Measurements from ENCODE around the gene RGS19.
"Not testable (repeated sequence)": the region's sequence is repeated elsewhere in the genome, so short reads cannot be mapped to it uniquely, and the experiment has no call there.

RGS19 gene

DNA sequence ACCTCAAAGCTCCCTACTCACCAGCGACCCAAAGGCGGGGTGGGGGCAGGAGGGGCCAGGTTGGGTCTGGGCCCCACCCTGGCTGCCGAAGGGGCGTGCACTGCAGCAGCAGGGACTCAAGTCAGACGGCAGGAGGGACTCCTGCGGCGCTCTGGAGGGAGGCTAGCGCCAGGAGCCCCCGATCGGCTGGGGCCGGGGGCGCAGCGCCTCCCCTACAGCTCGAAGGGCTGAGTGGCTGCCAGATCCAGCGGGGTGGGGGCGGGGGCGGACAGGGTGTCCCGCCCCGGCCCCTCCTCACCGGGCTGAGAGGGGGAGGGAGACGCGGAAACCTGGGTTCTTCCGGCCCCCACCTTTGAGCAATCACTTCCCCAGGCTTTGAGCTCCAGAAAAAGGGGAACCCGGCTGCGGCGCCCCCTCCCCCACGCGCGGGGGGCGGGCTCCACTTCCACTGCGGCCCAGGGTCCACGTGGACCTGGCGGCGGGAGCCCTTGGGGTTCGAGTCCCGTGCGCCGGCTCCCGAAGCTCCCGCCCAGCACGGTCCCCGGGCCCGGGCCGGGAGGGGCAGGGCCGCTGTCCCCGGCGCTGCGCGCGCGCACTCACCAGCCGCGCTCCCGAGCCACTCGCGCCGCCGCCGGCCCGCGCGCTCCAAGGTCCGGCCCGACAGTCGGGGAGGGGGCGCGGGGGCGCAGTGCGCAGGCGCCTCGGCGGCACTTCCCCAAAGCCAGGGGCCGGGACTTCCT lies at the start of gene RGS19:
Gene RGS19, minus strand, starts transcription at position 246 of the 740 bp plus-strand sequence. CDS start 2,632 bp downstream, outside the sequence.
- Histone ChIP-seq H3K27me3 (peaks cover 9 to 17% (median 14%) of the 10 kb centered on the region in 11 experiments), H4K20me1 (peaks cover 16 to 57% (median 39%) of the 10 kb centered on the region in 11 experiments; a peak in 21 of 22 replicates), H3K36me3 (peaks cover 1 to 24% (median 19%) of the 10 kb centered on the region in 11 experiments; a peak in 20 of 22 replicates), H3K9me3 (replicated peaks in 1 of 11) (no peaks in the 10 kb centered on the region), H3K27ac (peak within 1 kb of the TSS; percentile 85 to 95 (median 92)), H3K4me3 (peak within 1 kb of the TSS; percentile 75 to 98 (median 88)), H3K4me2 (peak within 1 kb of the TSS; percentile 97 to 100 (median 100)), H3K9ac (peak within 1 kb of the TSS; percentile 86 to 93 (median 91)), H3K4me1 (peaks cover 56 to 91% (median 79%) of the 10 kb centered on the region in 10 experiments)
- TF ChIP-seq Cebpa-rat (IDR thresholded peaks at IDR 0.05): 0 out of 22 replicates have a peak, but pooled peaks of 1 of the 11 experiments have one; percentile 17

- not testable (repeated sequence) for H3K9ac ChIP-seq; H3K9me3 ChIP-seq (replicated peaks in 1 of 11); H4K20me1 ChIP-seq; H3K36me3 ChIP-seq; H3K27me3 ChIP-seq; H3K27ac ChIP-seq; H3K4me2 ChIP-seq; H3K4me3 ChIP-seq
- peaks cover 0 to 25% (median 22%) of the 10 kb centered on the region in 10 experiments; a peak in 17 of 20 replicates for H3K4me1 ChIP-seq
These were observed 44.2 kb upstream of the RGS19 start for GRCh38 chr20:64123517-64123916.

DNA sequence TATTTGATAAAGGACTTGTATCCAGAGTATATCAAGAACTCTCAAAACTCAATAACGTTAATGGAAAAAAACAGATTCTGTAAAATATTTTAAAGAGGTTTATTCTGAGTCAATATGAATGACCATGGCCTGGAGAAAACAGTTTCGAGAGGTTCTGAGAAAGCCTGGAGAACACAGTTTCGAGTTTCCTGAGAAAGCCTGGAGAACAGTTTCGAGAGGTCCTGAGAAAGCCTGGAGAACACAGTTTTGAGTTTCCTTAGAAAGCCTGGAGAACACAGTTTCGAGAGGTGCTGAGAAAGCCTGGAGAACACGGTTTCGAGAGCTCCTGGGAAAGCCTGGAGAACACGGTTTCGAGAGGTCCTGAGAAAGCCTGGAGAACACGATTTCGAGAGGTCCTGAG lies 43.6 kb upstream of the RGS19 start:
- not testable (repeated sequence) for H3K9me3 ChIP-seq (replicated peaks in 1 of 11); H3K27ac ChIP-seq; H4K20me1 ChIP-seq; H3K36me3 ChIP-seq; H3K9ac ChIP-seq; H3K4me2 ChIP-seq; H3K27me3 ChIP-seq; H3K4me3 ChIP-seq
- H3K4me1 ChIP-seq: peaks cover 0 to 25% (median 22%) of the 10 kb centered on the region in 10 experiments; a peak in 17 of 20 replicates

DNA sequence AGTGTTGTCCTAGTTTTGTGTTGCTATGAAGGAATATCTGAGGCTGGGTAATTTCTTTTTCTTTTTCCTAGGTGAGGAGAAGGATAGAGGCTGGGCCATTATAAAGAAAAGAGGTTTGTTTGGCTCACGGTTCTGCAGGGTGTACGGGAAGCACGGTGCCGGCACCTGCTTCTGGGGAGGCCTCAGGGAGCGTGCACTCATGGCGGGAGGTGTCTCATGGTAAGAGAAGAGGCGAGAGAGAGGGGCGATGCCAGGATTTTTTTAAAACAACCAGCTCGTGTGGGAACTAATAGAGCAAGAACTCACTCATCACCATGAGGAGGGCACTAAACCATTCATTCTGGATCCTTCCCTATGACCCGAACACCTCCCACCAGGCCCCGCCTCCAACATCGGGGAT lies 42.3 kb upstream of the RGS19 start:
- H3K9me3 ChIP-seq (replicated peaks in 1 of 11): no peaks in the 10 kb centered on the region
- H3K4me2 ChIP-seq: peak overlapping the region in 6 of 11 experiments; percentile 18 to 86 (median 76); a peak in 10 of 22 replicates
- no peak overlapping the region for H3K4me3 ChIP-seq
- no peaks in the 10 kb centered on the region for H3K36me3 ChIP-seq
- peak overlapping the region in 3 of 11 experiments; percentile 6 to 35 (median 32); a peak in 2 of 22 replicates for H3K9ac ChIP-seq
- no peak for TF ChIP-seq Cebpa-rat (IDR thresholded peaks at IDR 0.05)
- H3K27ac ChIP-seq: no peak overlapping the region
- peaks cover 0 to 7% (median 0%) of the 10 kb centered on the region in 11 experiments; a peak in 2 of 22 replicates for H3K27me3 ChIP-seq
- peaks cover 0 to 4% (median 0%) of the 10 kb centered on the region in 11 experiments; a peak in 1 of 22 replicates for H4K20me1 ChIP-seq
- H3K4me1 ChIP-seq: peaks cover 0 to 25% (median 22%) of the 10 kb centered on the region in 10 experiments; a peak in 17 of 20 replicates

DNA sequence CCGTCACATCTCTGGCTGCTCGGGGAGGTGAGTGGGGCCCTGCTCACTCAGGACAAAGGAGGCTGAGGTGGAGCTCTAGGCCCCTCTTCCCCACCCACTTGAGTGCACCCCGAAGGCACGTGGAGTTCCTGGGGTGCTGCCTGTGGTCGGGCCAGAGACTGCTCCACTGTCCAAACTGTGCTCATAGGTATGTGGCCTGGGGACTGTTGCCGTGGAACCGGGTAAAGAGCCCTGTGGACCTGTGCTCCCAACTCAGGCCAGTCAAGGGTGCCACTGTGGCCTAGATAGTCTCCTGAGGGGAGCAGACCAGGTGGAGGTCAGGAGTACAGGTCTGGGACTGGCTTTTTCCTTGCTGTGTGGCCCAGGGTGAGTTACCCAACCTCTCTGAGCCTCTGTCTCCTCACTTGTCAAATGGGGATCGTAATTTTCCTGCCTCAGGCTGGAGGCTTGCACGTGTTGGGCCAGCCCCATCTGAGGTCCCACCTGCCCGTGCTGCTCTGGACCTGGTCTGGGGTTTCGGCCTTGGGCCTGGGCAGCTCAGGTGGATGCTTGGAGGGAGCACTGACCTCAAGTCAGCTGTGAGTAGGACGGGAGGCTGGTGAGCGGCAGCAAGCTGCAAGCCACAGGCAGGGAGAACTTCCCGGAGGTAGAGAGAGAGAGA lies 40.5 kb upstream of the RGS19 start:
- H3K4me2 ChIP-seq: peak overlapping the region; percentile 70 to 86 (median 78)
- peaks cover 0 to 7% (median 0%) of the 10 kb centered on the region in 11 experiments; a peak in 2 of 22 replicates for H4K20me1 ChIP-seq
- TF ChIP-seq Cebpa-rat (IDR thresholded peaks at IDR 0.05): no peak
- H3K27ac ChIP-seq: peak overlapping the region in 5 of 11 experiments; percentile 4 to 36 (median 26); a peak in 4 of 22 replicates
- H3K4me1 ChIP-seq: peaks cover 0 to 25% (median 22%) of the 10 kb centered on the region in 10 experiments; a peak in 17 of 20 replicates
- peaks cover 0 to 7% (median 0%) of the 10 kb centered on the region in 11 experiments; a peak in 2 of 22 replicates for H3K27me3 ChIP-seq
- no peaks in the 10 kb centered on the region for H3K36me3 ChIP-seq
- H3K4me3 ChIP-seq: peak overlapping the region in 8 of 10 experiments; percentile 10 to 56 (median 36); a peak in 7 of 20 replicates
- H3K9ac ChIP-seq: peak overlapping the region in 8 of 11 experiments; percentile 17 to 55 (median 37); a peak in 6 of 22 replicates
- no peaks in the 10 kb centered on the region for H3K9me3 ChIP-seq (replicated peaks in 1 of 11)

DNA sequence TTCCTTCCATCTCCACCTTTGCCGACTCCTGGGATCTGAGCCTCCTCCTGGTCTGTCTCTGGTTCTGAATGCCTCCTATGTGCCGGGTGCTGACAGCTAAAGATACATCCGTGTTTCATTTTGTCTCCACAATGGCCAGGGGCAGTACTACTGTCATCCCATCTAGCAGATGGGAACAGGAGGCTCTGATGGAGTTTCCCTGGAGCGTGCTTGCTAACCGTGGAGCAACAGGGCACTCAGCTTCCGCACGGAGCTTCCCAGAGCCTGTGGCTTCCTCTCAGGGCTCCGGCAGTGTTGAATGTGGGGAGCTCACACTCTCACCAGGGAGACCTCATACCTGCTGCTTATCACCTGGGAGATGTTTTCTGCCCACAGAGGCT lies 40.0 kb upstream of the RGS19 start:
- Histone ChIP-seq H3K9me3 (replicated peaks in 1 of 11) (no peaks in the 10 kb centered on the region), H3K9ac (0 out of 22 replicates have a peak overlapping the region, but pooled peaks of 2 of the 11 experiments have one; percentile 19 to 36), H4K20me1 (peaks cover 0 to 7% (median 0%) of the 10 kb centered on the region in 11 experiments; a peak in 2 of 22 replicates), H3K4me1 (peaks cover 0 to 25% (median 22%) of the 10 kb centered on the region in 10 experiments; a peak in 17 of 20 replicates), H3K27me3 (peaks cover 0 to 7% (median 0%) of the 10 kb centered on the region in 11 experiments; a peak in 3 of 22 replicates), H3K4me2 (peak overlapping the region in 5 of 11 experiments; percentile 73 to 86 (median 77); a peak in 6 of 22 replicates), H3K4me3 (no peak overlapping the region), H3K36me3 (no peaks in the 10 kb centered on the region), H3K27ac (0 out of 22 replicates have a peak overlapping the region, but pooled peaks of 1 of the 11 experiments have one; percentile 26)
- TF ChIP-seq Cebpa-rat (IDR thresholded peaks at IDR 0.05): no peak

DNA sequence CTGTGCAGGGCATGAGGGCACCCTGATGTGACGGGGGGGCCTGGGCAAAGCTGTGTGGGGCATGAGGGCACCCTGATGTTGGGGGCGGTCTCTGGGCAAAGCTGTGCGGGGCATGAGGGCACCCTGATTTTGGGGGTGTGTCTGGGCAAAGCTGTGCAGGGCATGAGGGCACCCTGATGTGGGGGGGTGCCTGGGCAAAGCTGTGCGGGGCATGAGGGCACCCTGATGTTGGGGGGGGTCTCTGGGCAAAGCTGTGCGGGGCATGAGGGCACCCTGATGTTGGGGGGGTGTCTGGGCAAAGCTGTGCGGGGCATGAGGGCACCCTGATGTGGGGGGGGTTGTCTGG lies 38.1 kb upstream of the RGS19 start:
- H3K4me1 ChIP-seq: peaks cover 9 to 44% (median 38%) of the 10 kb centered on the region in 10 experiments
- not testable (repeated sequence) for H3K27me3 ChIP-seq

DNA sequence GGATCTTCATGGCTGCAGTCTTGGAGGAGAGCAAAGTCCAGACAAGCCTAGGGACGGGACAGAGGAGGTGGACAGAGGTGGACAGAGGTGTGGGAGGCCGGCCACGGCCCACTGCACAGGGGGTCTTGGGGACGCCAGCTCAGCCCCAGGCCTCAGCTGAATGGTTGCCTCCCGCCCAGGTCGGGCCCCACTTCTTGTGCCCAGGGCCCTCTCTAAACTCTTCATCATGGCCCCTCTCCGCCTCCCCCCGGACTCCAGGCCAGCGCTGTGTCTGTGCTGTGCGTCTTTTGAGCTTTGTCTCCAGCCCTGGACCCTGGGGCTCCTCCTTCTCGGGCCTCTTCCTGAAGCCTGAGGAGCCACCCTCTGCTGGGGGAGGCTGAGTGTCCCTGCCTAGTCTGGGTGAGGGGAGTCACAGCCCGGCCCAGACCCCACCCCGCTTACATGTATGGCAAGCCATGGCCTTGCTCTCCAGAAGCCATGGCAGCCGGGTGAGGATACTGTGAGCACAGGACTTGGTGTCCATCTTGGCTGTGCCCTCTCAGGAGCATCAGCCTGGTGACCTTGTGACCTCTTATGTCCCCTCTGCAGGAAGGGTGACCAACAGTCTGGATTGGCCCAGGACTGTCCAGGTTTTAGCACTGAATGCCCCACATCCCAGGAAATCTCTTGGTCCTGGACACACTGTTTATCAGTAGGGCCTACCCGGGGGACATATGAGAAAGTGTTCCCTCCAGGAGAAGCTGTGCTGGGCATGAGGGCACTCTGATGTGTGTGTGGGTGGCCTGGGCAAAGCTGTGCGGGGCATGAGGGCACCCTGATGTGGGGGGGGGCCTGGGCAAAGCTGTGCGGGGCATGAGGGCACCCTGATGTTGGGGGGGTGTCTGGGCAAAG lies 37.5 kb upstream of the RGS19 start:
- Histone ChIP-seq H3K4me3 (no peak overlapping the region), H3K36me3 (no peaks in the 10 kb centered on the region), H3K9me3 (replicated peaks in 1 of 11) (no peaks in the 10 kb centered on the region), H4K20me1 (peaks cover 0 to 25% (median 0%) of the 10 kb centered on the region in 11 experiments; a peak in 5 of 22 replicates), H3K4me1 (peaks cover 15 to 50% (median 44%) of the 10 kb centered on the region in 10 experiments), H3K9ac (no peak overlapping the region), H3K27me3 (peaks cover 0 to 7% (median 0%) of the 10 kb centered on the region in 11 experiments; a peak in 3 of 22 replicates), H3K27ac (no peak overlapping the region), H3K4me2 (no peak overlapping the region)
- TF ChIP-seq Cebpa-rat (IDR thresholded peaks at IDR 0.05): no peak

More for the DNA sequence above, 38.1 kb upstream of the RGS19 start:
- not testable (repeated sequence) for H3K4me3 ChIP-seq; H3K9me3 ChIP-seq (replicated peaks in 1 of 11); H3K9ac ChIP-seq; H3K4me2 ChIP-seq; H3K27ac ChIP-seq; H3K36me3 ChIP-seq
- H4K20me1 ChIP-seq: peaks cover 0 to 19% (median 0%) of the 10 kb centered on the region in 11 experiments; a peak in 4 of 22 replicates
